Stimulated activated CD4-positive, alpha-beta T cell treated with anti-CD3 and anti-CD28 coated beads, Interleukin-1b, Interleukin-23, amount 100 ng/mL, for 4 hours (primary cell): ENCODE measurements around the gene ETFDH.
A peak's percentile ranks its signal among the peaks of the same experiment; 100 is the strongest.
"Not testable (repeated sequence)": the region's sequence is repeated elsewhere in the genome, so short reads cannot be mapped to it uniquely, and the experiment has no call there.

ENCODE experiments used
- DNase-seq, 2 donors: peaks; one replicate each; pipeline ENCODE4 v3.0.0-alpha.2; 2020; ENCODE audit warnings: low read depth in 2 of 2

Gene ETFDH

DNA sequence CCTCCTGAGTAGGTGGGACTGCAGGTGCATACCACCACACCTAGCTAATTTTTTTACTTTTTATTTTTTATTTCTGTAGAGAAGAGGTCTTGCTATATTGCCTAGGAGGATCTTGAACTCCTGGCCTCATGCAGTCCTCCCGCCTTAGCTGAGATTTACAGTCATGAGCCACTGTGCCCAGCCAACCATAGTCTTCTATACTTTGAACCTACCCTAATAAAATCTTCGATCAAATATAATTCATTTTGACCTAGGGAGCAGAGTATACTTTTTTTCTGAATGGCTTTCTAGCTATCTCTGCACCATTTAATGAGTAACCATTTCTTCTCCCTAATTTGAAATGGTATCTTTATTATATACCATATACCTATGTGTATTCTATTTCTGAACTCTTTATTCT lies 6.7 kb downstream of the ETFDH start:
- no peak for DNase-seq

DNA sequence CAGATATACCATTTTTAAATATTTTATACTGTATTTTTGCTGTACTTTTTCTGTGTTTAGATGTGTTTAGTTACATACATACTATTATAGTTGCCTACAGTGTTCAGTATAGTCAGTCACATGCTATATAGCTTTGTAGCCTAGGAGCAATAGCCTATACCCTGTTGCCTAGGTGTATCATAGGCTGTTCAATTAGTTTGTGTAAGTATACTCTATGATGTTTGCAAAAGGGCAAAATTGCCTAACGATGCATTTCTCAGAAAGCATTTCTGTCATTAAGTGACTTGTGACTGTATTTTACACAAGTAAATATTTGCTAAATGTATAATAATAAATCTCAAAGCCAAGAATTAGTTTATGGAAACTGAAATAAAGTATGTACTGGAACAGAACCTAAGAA lies 9.5 kb downstream of the ETFDH start:
- DNase-seq = no peak

DNA sequence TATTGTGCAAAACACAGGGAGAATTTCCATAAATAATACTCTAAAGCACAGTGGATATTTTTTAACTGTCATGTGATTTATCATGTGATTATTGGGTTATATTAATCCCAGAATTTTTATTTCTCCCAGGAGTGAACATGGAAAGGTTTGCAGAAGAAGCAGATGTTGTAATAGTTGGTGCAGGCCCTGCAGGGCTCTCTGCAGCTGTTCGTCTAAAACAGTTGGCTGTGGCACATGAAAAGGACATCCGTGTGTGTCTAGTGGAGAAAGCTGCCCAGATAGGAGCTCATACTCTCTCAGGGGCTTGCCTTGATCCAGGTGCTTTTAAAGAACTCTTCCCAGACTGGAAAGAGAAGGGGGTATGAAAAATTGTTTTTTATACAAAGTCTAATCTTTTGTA lies 10.0 kb downstream of the ETFDH start:
- DNase-seq = no peak

DNA sequence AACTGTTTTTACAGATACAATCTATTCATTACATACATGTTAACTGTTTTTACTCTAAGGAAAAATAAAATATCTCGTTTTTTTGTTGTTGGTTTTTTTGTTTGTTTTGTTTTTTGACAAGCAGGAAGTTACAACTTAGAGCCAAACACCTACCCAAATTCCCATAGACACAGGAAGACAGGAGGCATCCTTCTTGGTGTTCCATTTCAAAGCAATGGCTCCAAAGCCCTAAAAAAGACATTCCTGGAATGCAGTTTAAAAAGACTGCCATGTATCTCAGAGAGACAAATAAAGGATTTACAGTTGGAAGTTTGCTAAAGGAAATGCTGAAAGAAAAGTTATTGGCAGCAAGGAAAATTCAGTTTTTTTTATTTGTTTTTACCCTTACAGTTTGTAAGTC lies 16.7 kb downstream of the ETFDH start:
- DNase-seq = no peak

DNA sequence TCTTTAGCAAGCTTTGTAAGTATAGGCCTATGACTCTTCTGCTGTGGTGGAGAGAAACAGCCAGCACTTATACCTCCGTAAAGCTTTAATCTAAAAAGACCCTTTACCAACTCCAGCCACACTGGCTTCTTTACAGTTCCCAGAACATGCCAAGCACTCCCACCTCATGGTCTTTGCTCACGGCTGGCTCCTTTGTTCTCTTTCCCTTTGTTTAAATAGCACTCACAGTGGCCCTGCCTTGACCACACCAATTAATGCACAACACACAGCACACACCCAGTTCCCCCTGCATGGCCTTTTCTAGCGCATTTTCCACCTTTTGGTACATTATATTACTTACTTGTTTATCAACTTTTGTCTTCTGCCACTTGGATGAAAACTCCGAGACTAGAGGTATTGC lies 32.2 kb downstream of the ETFDH start:
- no peak for DNase-seq

DNA sequence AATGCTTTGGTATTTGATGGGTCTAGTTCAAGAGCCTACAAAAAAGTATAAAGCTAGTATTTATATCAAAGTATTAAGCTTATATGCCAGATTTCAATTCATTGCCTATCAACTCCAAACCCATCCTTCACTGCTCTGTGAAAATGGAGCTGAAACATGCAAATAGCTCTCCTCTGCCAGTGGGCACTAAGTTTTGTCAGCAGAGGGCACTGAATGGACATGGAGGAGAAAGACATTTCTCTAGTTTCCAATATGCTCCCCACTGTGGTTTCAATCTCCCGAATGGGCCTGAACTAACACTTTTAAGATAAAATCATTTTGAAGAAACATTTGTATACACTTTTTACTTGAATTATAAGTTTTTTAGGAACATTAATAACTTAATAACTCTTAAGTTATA lies 38.7 kb downstream of the ETFDH start:
- DNase-seq = no peak

DNA sequence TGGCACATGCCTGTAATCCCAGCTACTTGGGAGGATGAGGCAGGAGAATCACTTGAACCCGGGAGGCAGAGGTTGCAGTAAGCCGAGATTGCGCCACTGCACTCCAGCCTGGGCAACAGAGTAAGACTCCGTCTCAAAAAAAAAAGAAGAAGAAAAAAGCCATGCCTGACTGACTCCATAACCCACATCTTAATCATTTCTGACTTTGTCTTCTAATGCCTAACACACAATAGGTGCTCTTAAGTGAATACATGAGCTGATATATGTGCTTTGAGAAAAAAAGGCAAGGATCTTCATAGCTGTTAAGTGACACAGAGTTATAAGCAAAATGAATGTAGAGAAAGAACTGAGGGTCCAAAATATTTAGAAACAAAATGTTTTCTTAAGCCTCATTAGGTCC lies 40.5 kb downstream of the ETFDH start:
- not testable (repeated sequence) for DNase-seq

DNA sequence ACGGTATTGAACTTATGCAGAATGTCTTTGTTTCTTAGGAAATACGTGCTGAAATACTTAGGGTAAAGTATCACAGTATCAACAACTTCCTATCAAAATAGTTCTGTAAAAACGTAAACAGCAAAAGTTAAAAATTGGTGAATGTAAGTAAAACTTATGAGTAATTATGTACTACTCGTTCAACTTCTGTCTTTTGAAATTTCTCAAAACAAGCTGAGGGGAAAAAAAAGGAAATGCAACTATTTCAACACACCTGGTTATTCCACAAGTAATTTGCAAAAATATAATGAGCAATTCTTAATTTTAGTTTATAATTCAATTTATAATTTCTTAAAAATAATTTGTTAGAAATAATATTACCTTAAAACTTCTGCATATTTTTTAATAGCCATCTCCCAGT lies 42.8 kb downstream of the ETFDH start:
- DNase-seq = no peak

DNA sequence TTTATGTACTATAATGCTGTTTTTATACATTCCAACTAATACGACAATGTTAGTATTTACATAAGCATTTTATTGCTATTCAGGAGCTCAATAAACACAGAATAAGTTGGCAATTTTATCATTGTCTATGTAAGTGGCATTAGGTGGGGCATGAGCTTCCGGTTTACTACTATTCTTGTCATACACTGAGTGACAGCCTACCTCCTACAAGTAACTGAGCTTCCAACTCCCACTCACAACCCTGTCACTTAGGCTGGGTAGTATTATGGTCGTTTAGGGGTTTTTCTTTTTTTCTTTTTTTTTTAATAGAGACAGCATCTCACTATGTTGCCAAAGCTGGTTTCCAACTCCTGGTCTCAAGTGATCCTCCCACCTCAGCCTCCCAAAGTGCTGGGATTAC lies 43.7 kb downstream of the ETFDH start:
- DNase-seq = no peak

DNA sequence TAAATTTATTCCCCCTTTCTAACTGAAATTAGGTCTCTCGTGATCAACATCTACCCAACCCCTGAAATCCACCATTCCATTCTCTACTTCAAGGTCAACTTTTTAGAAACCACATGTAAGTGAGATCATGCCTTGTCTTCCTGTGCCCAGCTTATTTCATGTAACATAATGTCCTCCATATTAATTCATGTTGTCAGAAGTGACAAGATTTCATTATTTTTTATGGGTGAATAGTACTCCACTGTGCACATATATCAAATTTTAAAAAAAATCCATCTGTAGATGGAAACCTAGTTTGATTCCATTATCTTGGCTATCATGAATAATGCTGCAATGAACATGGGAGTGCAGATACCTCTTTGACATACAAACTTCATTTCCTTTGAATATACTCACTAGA lies 49.6 kb downstream of the ETFDH start:
- no peak for DNase-seq

DNA sequence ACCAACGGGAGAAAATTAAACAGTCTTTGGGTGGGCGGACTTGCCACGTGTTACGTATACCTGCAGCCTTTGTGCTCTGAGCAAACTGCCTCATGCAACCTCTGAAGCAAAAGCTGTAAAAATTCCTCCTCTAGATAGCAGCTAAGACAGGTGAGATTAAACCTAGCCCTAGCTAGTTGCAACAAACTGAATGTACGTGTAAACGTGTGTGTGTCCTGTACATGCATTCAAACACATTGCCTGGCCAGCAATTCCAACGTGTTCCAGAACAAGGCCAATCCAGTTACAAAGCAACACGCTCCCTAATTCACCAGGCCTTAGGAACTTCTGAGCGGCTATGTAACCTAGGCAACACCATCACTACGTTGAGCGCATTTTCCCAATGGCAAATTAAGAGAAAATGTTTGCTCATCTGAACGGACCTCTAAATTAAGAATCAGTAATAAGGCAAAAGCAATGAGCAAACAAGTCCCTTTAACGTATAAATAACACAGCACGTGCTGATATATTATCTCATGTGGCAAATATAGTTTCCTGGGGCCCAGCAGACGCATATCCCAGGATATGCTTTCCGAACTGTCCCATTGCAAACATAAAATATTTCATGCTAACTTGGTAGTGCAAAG lies 50.3 kb downstream of the ETFDH start:
- no peak for DNase-seq

DNA sequence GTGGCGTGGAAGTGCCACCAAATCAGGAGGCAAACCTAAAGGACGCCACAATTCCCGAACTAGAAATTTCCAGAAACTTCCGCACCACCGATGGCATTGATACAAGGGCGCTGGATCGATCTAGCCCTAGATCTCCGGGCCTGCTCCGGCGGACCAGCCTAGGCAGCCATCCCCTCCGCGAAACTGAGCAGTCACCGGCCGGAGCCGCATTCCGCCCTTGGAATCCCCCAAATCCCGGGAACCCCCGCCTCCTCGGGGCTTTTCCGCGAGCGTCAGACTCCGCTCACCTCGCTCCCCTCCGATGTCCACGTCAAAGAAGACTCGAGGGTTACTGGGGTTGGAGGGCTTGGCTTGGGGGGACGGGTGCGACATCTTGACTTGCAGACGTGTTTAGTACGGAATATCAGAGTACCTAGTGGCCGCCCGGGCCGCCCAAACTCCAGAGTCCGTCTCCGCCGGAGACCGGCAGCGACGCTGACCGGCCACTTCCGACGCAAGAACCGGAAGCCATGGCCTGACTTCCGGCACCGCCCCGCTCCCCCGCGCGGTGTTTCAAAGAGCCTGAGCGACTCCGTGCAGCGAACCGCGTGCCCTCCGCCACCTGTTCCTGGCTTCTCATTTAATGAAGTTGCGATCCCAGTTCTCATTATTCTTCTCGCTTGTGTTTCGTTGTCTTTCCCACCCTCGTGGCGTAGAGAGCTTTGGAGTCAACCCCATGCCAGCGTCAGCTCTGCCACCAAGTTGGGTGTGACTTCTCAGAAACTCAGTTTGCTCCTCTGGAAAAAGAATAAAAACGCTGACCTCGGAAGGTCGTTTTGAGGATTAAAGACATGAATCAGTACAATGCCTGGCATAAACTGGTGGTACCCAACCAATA lies 51.1 kb downstream of the ETFDH start, which contains the start of gene PPID:
Gene PPID (minus strand): TSS at position 480 of the 877 bp plus-strand sequence. CDS start 108 bp downstream, at position 372.
- DNase-seq = peak; percentile 66 to 80

DNA sequence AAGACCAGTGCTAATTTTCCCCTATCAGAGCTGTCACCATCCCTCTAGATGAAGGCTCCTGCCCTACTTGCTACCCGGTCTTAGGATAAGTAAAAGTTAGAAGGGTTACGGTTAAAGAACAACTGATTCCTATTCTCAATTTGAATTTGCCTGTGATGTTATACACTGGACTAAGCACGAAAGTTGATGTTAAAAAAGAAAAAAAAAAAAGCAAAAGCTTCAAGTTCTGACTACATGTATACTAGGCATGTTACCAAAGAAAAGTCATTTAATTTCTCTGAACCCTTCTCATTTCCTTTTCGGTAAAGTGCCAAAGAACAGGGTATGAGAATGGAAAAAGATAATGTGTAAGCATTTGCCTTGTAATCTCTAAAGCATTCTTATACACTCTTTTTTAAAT lies 52.5 kb downstream of the ETFDH start:
- DNase-seq = no peak

DNA sequence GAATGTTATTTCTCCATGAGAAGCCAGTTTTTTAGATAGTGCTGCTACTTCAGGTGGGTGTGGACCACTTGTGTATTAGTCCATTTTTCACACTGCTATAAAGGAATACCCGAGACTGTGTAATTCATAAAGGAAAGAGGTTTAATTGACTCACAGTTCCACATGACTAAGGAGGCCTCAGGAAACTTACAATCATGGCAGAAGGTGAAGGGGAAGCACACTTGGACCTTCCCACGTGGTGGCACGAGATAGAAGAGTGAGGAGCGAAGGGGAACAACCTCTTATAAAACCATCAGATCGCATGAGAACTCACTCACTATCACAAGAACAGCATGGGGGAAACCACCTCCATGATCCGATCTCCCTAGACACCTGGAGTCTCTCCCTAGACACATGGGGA lies 54.5 kb downstream of the ETFDH start:
- no peak for DNase-seq

DNA sequence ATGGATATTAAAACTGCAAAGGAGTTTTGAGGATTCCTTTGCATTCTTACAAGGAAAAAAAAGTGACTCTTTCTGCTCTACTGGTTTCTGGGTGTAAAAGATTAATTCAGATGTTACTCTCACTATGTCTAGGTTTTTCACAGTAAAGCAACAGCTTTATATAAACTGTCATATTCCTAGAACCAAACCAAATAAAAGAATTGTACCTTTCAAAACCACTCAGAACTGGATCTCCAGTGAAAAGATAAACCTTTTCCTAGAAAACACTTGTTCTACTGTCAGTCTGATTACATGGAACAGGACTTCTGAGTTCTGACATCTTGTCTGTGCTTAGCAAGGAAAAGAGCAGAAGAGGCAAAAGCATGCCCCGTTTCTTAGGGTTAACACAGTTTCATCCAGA lies 56.1 kb downstream of the ETFDH start:
- DNase-seq = no peak

DNA sequence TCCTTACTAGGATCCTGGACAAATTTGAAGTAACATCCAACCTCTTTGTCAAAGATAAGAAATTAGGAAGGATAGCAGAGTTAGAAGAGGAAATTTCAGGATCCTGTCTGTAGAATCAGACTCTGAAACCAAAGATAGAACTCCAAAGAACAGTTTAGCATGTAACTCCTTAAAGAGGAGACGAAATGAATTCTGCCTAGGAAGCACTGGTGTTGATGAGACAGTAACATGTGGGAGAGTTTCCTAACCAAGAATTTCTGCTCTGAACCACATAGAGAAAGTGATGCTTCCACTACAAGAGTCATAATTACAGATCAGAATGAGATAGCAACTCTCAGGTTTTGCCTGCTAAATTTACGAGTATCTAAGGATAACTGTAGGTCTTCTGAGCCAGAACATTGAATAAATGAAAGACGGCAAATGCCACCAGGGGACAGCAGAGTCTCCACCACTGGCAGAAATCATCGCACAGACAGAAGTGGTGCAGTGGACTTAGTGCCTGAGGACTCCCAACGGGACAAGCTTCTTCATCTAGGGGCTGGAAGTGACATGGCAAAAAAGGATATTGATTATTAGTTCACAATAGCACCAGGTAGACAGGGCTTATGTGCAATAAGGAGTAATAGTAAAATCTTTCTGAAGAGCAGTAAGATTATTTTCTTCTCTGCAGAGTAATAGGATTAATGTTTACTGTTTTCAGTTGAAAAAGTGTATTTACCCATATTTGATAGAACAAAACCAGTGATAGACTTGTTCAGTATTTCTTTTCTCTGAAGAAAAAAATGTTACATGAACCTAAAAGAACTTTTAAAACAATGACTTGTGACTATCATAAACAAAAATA lies 57.8 kb downstream of the ETFDH start:
- peak; percentile 19 to 33 for DNase-seq

DNA sequence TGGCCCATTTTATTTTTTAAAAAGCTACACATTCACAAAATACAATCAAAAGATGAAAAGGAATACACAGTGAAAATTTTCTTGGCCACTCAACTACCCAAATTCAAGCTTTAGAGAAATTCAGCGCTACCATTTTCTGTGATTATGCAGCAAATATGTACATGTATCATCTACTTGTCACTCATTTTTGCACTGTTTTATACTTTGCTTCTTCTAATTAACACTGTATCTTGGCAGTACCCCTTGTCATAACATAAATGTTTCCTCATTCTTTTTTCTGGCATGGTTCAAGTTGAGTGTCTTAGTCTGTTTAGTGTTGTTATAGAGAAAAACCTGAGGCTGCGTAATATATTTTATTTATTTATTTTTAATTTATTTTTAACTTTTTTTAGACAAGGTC lies 66.8 kb downstream of the ETFDH start:
- no peak for DNase-seq

DNA sequence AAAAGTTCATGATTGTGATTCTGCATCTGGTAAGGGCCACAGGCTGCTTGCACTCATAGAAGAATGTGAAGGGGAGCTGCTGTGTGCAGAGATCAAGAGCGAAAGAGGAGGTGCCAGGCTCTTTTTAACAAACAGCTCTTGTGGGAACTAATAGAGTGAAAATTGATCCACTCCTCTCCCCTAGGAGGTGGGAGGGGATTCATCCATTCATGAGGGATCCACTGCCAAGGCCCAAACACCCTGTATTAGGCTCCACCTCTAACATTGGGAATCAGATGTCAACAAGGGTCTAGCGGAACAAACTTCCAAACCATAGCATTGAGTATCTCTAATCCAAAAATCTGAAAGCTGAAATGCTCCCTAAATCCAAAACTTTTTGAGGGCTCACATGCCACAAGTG lies 67.5 kb downstream of the ETFDH start:
- no peak for DNase-seq

DNA sequence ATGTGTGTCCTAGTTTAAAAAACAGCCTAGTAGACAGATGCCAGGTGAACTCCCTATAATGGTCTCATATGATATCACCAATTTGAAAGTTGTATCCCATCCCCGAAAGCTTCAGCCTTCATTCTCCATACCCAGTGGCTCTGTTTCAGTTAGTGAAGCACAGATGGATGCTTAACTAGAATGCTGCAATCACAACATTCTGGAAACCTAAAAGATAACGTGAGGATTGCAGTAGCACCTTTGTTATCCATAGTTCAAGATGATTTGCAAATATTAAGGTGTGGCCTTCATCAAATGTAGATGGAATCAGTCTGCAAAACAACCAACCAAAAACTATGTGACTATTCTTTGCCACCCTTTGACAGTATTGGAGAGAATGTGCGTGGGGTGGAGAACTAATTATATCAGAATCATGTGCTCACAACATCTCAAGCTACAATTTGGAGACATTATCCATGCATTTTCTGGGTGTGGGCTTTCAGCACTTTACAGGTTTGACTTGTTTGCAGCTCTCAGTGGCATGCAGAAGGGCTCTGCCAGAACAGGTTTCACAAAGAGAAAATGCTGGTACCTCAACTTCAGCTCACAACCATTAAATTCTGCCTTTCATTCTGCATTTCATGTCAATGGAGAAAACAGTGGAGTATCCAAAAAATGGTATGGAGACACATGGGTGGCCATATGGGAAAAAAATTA lies 69.4 kb downstream of the ETFDH start:
- no peak for DNase-seq

DNA sequence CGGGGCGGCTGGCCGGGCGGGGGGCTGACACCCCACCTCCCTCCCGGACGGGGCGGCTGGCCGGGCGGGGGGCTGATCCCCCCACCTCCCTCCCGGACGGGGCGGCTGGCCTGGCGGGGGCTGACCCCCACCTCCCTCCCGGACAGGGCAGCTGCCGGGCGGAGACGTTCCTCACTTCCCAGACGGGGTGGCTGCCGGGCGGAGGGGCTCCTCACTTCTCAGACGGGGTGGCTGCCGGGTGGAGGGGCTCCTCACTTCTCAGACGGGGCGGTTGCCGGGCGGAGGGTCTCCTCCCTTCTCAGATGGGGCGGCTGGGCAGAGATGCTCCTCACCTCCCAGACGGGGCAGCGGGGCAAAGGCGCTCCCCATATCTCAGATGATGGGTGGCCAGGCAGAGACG lies 74.4 kb downstream of the ETFDH start:
- not testable (repeated sequence) for DNase-seq

DNA sequence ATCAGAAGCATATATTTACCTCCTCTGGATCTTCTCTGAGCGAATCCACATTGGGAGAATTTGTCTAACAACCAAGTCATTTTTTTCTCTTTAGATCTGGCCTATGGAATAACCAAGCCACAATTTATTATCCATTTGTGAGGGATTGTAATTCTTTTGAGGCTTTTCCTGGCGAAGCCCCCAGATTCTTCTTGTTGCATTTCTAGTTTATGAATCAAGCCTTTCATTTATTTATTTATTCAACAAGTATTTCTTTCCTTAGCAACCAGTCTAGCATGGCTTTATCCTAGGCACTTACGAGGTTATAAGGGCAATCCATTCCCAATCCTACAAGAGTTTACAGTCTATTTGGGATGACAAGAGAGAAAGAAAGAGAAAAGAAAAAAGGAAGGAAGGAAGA lies 78.3 kb downstream of the ETFDH start:
- DNase-seq = no peak
